Frontal cortex (tissue), 1 donor: Measurements from ENCODE around the gene R3HCC1L. TPM values are rescaled to one million over a fixed set of nuclear protein-coding genes. Genes with fewer than 3 reads are reported as not detected.

Source experiments
- total RNA-seq: library from RNA; depleted of rRNA; stranded (reverse); fragments of >200 nt; gene quantifications from one replicate; pipeline ENCODE4 v1.2.3, GENCODE V29; 2014

R3HCC1L gene
- total RNA-seq, 1 donor from 2014 or later, result 17.9 TPM

Other genes starting within 250 kb of the R3HCC1L start
- 7.3 TPM for gene CRTAC1, start 104.0 kb upstream of the R3HCC1L start, total RNA-seq
- gene LOXL4, start 133.5 kb downstream of the R3HCC1L start, total RNA-seq, result not detected